ENCODE data around the gene NUP93.
"Not testable (repeated sequence)": the region's sequence is repeated elsewhere in the genome, so short reads cannot be mapped to it uniquely, and the experiment has no call there.

DNA sequence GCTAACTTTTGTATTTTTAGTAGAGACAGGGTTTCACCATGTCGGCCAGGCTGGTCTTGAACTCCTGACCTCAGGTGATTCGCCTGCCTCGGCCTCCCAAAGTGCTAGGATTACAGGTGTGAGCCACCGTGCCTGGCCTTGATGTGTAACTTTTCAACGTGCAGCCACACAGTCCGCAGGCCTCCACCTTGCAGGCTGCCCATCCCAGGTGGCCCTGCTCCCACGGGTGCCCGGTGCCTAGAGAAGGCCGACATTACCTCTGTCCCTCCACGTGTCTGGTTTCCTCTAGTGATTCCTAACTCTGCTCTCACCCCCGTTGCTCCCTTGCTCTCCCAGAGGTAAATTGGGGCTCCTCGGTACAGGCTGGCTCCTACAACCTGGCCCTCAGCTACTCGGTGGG is 155.0 kb downstream of the NUP93 start:
- not testable (repeated sequence) for TF ChIP-seq CTCF (IDR thresholded peaks at IDR 0.05; ENCODE audit: low read length); EZH2phosphoT487 (IDR thresholded peaks at IDR 0.05; ENCODE audit: low read length); EZH2 (optimal IDR thresholded peaks at IDR 0.05; ENCODE audit: low read depth, low read length)

All from MM.1S (cell line).